Measurements from ENCODE around the gene ETV6.

Gene ETV6

GRCh38 chr12:11861864-11862600 lies 212.6 kb downstream of the ETV6 start:
- no peak for TF ChIP-seq CTCF (IDR thresholded peaks at IDR 0.05; ENCODE audit: extremely low read depth, missing control alignments)
- no peak for DNase-seq (ENCODE audit: low spot score)

DNA sequence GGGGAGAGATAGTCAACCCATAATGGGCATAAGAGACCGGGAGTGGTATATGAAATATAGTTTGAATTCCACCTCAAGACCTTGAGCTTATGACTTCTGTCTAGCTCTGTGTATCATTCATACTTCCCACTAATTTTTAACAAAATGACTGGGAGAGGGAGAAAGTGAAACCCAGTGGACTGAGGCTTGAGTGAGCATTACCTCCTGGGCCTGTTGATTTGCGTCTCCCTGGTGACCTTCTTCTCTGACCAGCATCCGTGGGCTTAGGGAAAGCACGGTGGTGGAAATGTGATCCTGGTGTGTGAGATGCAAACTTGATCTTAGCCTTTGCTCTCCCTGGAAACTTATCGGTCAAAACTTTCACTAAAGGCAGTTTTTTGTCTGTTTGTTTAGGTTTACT lies 213.3 kb downstream of the ETV6 start:
- no peak for TF ChIP-seq CTCF (IDR thresholded peaks at IDR 0.05; ENCODE audit: extremely low read depth, missing control alignments)

GRCh38 chr12:11863478-11863906 lies 214.0 kb downstream of the ETV6 start:
- no peak for DNase-seq (ENCODE audit: low spot score)
- no peak for TF ChIP-seq CTCF (IDR thresholded peaks at IDR 0.05; ENCODE audit: extremely low read depth, missing control alignments)

More for the DNA sequence above, 213.3 kb downstream of the ETV6 start:
- DNase-seq (ENCODE audit: low spot score) = peak; percentile 14

DNA sequence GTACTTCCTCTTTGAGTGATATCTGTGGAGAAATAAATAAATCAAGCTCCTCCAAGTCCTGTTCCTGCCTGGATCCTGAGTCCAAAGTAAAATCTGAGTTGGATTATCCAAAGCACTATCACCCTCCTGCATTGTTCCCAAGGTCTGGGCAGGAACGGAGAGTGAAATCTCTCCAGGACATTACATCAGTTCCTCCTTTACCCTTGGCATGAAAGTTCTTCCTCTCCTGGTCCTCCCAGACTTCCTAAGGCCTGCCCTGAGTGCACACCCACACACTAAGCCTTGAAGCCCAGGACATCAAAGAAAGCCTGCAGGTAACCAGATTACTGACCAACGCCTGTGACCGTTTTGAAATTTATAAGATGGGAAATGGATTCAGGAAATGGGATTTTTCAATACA lies 214.5 kb downstream of the ETV6 start:
- DNase-seq (ENCODE audit: low spot score) = no peak
- TF ChIP-seq CTCF (IDR thresholded peaks at IDR 0.05; ENCODE audit: extremely low read depth, missing control alignments) = no peak

- TF ChIP-seq CTCF (IDR thresholded peaks at IDR 0.05; ENCODE audit: extremely low read depth, missing control alignments) = no peak
- DNase-seq (ENCODE audit: low spot score) = no peak
These were observed 216.3 kb downstream of the ETV6 start for GRCh38 chr12:11865824-11866223.

- no peak for TF ChIP-seq CTCF (IDR thresholded peaks at IDR 0.05; ENCODE audit: extremely low read depth, missing control alignments)
- no peak for DNase-seq (ENCODE audit: low spot score)
These were observed 218.6 kb downstream of the ETV6 start for GRCh38 chr12:11868027-11868426.

GRCh38 chr12:11869406-11869805 lies 219.9 kb downstream of the ETV6 start:
- no peak for TF ChIP-seq CTCF (IDR thresholded peaks at IDR 0.05; ENCODE audit: extremely low read depth, missing control alignments)
- DNase-seq (ENCODE audit: low spot score) = no peak
